Loucy (cell line): ENCODE data around the gene STX5.

Experiments
- H2AFZ ChIP-seq: fragments of 200-600 bp; sonication (generic); 2 replicates; pipeline ENCODE4 v1.6.0; 2016; ENCODE audit warnings: antibody characterized with exemption, mild to moderate bottlenecking, low read length, moderate library complexity
- H3F3A ChIP-seq: fragments of 200-600 bp; 2 replicates; pipeline ENCODE4 v1.6.0; 2016; ENCODE audit warnings: antibody characterized with exemption, low read depth, mild to moderate bottlenecking
- H3K27me3 ChIP-seq: fragments of 200-600 bp; sonication (generic); 2 replicates; pipeline ENCODE4 v1.6.1; 2014; ENCODE audit warnings: low read length, mild to moderate bottlenecking; ENCODE audit not compliant: insufficient read depth, poor library complexity, severe bottlenecking
- H3K36me3 ChIP-seq: fragments of 200-600 bp; sonication (generic); 2 replicates; pipeline ENCODE4 v1.6.1; 2016; ENCODE audit warnings: low read length; ENCODE audit not compliant: insufficient read depth
- H3K4me1 ChIP-seq: fragments of 200-600 bp; sonication (generic); 2 replicates; pipeline ENCODE4 v1.5.1; 2014; ENCODE audit warnings: low read length, mild to moderate bottlenecking; ENCODE audit not compliant: insufficient read depth, poor library complexity, severe bottlenecking
- H3K4me2 ChIP-seq: fragments of 200-600 bp; sonication (generic); 2 replicates; pipeline ENCODE4 v1.6.0; 2014; ENCODE audit warnings: antibody characterized with exemption, low read length, low read depth, mild to moderate bottlenecking; ENCODE audit not compliant: poor library complexity, severe bottlenecking
- H3K4me3 ChIP-seq: fragments of 200-600 bp; sonication (generic); 2 replicates; pipeline ENCODE4 v1.5.1; 2014; ENCODE audit warnings: low read length, mild to moderate bottlenecking, mixed read lengths; ENCODE audit not compliant: poor library complexity, severe bottlenecking
- H3K79me2 ChIP-seq: fragments of 200-600 bp; sonication (generic); 2 replicates; pipeline ENCODE4 v1.6.1; 2014; ENCODE audit warnings: low read length; ENCODE audit not compliant: insufficient read depth
- H3K9ac ChIP-seq: fragments of 200-600 bp; sonication (generic); 2 replicates; pipeline ENCODE4 v1.6.0; 2014; ENCODE audit warnings: mild to moderate bottlenecking, low read depth, low read length, moderate library complexity; ENCODE audit not compliant: poor library complexity, severe bottlenecking
- H3K9me2 ChIP-seq: fragments of 200-600 bp; sonication (generic); replicated peaks from 2 replicates; pipeline ENCODE4 v1.6.1; 2016; ENCODE audit warnings: low read depth, low read length, mixed read lengths
- H3K9me3 ChIP-seq: fragments of 200-600 bp; sonication (generic); 2 replicates; pipeline ENCODE4 v1.6.1; 2014; ENCODE audit warnings: mild to moderate bottlenecking, antibody characterized with exemption, low read length, low read depth; ENCODE audit not compliant: insufficient read depth
- H4K20me1 ChIP-seq: fragments of 200-600 bp; sonication (generic); 2 replicates; pipeline ENCODE4 v1.6.0; 2014; ENCODE audit warnings: antibody characterized with exemption, low read length, mild to moderate bottlenecking; ENCODE audit not compliant: insufficient read depth, poor library complexity, severe bottlenecking
- CTCF ChIP-seq: fragments of 200-600 bp; sonication (generic); conservative IDR thresholded peaks from 2 replicates; pipeline ENCODE4 v1.5.1; 2014; ENCODE audit warnings: mild to moderate bottlenecking, antibody characterized with exemption, low read length
- EZH2phosphoT487 ChIP-seq: fragments of 200-600 bp; IDR thresholded peaks from 2 replicates; pipeline ENCODE4 v1.6.1; 2018; ENCODE audit warnings: antibody characterized with exemption, mild to moderate bottlenecking, moderate library complexity, borderline replicate concordance

STX5 gene

GRCh38 chr11:62854013-62854824 is 22.4 kb upstream of the STX5 start:
- Histone ChIP-seq H3K4me1 (peaks cover 43% of the 10 kb centered on the region), H3K79me2 (peaks cover 70% of the 10 kb centered on the region), H3K9me3 (no peaks in the 10 kb centered on the region), H3F3A (peaks cover 26% of the 10 kb centered on the region; the same call in 1 of the 2 replicates), H3K4me2 (peak overlapping the region; percentile 98), H4K20me1 (peaks cover 43% of the 10 kb centered on the region), H3K27me3 (peaks cover 11% of the 10 kb centered on the region), H3K36me3 (peaks cover 40% of the 10 kb centered on the region), H3K9me2 (no peaks in the 10 kb centered on the region), H3K9ac (peak overlapping the region; percentile 99), H3K4me3 (peak overlapping the region; percentile 90), H2AFZ (no peak overlapping the region)
- TF ChIP-seq CTCF, result no peak
- TF ChIP-seq EZH2phosphoT487, result no peak

GRCh38 chr11:62853279-62853965 is 21.6 kb upstream of the STX5 start:
- H3K4me2 ChIP-seq, result peak overlapping the region; percentile 98
- no peak overlapping the region for H2AFZ ChIP-seq
- TF ChIP-seq CTCF (no peak), EZH2phosphoT487 (no peak)
- peak overlapping the region; percentile 90 for H3K4me3 ChIP-seq
- peaks cover 43% of the 10 kb centered on the region for H3K4me1 ChIP-seq
- no peaks in the 10 kb centered on the region for H3K9me3 ChIP-seq
- H3K79me2 ChIP-seq, result peaks cover 70% of the 10 kb centered on the region
- H3F3A ChIP-seq, result peaks cover 26% of the 10 kb centered on the region; the same call in 1 of the 2 replicates
- H3K36me3 ChIP-seq, result peaks cover 40% of the 10 kb centered on the region
- H3K9me2 ChIP-seq, result no peaks in the 10 kb centered on the region
- H4K20me1 ChIP-seq, result peaks cover 43% of the 10 kb centered on the region
- H3K9ac ChIP-seq, result peak overlapping the region; percentile 99
- H3K27me3 ChIP-seq, result peaks cover 11% of the 10 kb centered on the region

- no peak for TF ChIP-seq EZH2phosphoT487
- TF ChIP-seq CTCF, result no peak
- Histone ChIP-seq H2AFZ (no peak overlapping the region), H3K4me3 (peak overlapping the region; percentile 90), H3K9me3 (no peaks in the 10 kb centered on the region), H3K79me2 (peaks cover 62% of the 10 kb centered on the region), H3K4me1 (peaks cover 35% of the 10 kb centered on the region), H3K36me3 (peaks cover 40% of the 10 kb centered on the region), H3K4me2 (peak overlapping the region; percentile 98), H3K27me3 (peaks cover 11% of the 10 kb centered on the region), H4K20me1 (peaks cover 43% of the 10 kb centered on the region), H3K9ac (peak overlapping the region; percentile 99), H3K9me2 (no peaks in the 10 kb centered on the region), H3F3A (peaks cover 26% of the 10 kb centered on the region; the same call in 1 of the 2 replicates)
Measured at GRCh38 chr11:62852523-62853188, 20.8 kb upstream of the STX5 start.
